SK-N-SH (cell line): ENCODE results near the gene COMMD8. TPM values are rescaled to one million over a fixed set of nuclear protein-coding genes. Genes with fewer than 3 reads are reported as not detected.
A peak's percentile ranks its signal among the peaks of the same experiment; 100 is the strongest.
"Not testable (repeated sequence)": the region's sequence is repeated elsewhere in the genome, so short reads cannot be mapped to it uniquely, and the experiment has no call there.

Experiments
- CTCF ChIA-PET: fragments of 300-600, 350-600 bp; formaldehyde crosslinking; extraction: SDS; loops from one replicate; lab custom pipeline; 2021; lab: Yijun Ruan, JAX
- POLR2A ChIA-PET: fragments of 350-600 bp; sonication (Branson Sonifier 250); formaldehyde crosslinking; extraction: SDS; loops from one replicate; lab custom pipeline; 2020; ENCODE audit warnings: antibody characterized with exemption, inconsistent platforms; lab: Yijun Ruan, JAX
- DNase-seq: peaks from one replicate; pipeline ENCODE4 v3.0.0; 2012
- H2AFZ ChIP-seq: fragments of 200-600 bp; sonication (generic); 2 replicates; pipeline ENCODE4 v1.8.1; 2016; ENCODE audit warnings: antibody characterized with exemption, mild to moderate bottlenecking, low read depth
- H3F3A ChIP-seq: fragments of 200-600 bp; sonication (generic); replicated peaks from 2 replicates; pipeline ENCODE3; 2016; ENCODE audit warnings: antibody characterized with exemption, mild to moderate bottlenecking; ENCODE audit not compliant: insufficient read depth
- H3K27ac ChIP-seq, 2 experiments: fragments of 200-500 bp in 1 of 2; fragments of 200-600 bp in 1 of 2; sonication (Bioruptor generic) in 1 of 2; sonication (generic), shearing (Covaris generic) in 1 of 2; 2 replicates each; pipeline versions ENCODE4 v1.5.1 to v1.6.1; 2014 to 2016; ENCODE audit warnings: low read depth in 2 of 2, inconsistent platforms in 1 of 2, low read length in 1 of 2, mild to moderate bottlenecking in 1 of 2, mixed read lengths in 1 of 2
- H3K27me3 ChIP-seq: fragments of 200-600 bp; sonication (generic), shearing (Covaris generic); 2 replicates; pipeline ENCODE4 v1.6.1; 2016; ENCODE audit warnings: mixed run types; ENCODE audit not compliant: insufficient read depth
- H3K36me3 ChIP-seq, 2 experiments: fragments of 200-500 bp in 1 of 2; fragments of 200-600 bp in 1 of 2; sonication (Bioruptor generic) in 1 of 2; sonication (generic) in 1 of 2; replicated peaks in 1 of 2; 2 replicates each; pipeline versions ENCODE3 to v1.5.1; 2014 to 2016; ENCODE audit warnings: low read length in 1 of 2, mild to moderate bottlenecking in 1 of 2; ENCODE audit not compliant: insufficient read depth in 2 of 2, control insufficient read depth in 1 of 2
- H3K4me1 ChIP-seq, 2 experiments: fragments of 200-500 bp in 1 of 2; fragments of 200-600 bp in 1 of 2; sonication (Bioruptor generic) in 1 of 2; sonication (generic), shearing (Covaris generic) in 1 of 2; 2 replicates each; pipeline versions ENCODE4 v1.5.1 to v1.6.1; 2014 to 2016; ENCODE audit warnings: low read depth in 1 of 2, low read length in 1 of 2, mixed run types in 1 of 2; ENCODE audit not compliant: insufficient read depth in 2 of 2, control insufficient read depth in 1 of 2
- H3K4me2 ChIP-seq: fragments of 200-600 bp; sonication (generic), shearing (Covaris generic); 2 replicates; pipeline ENCODE4 v1.6.1; 2017; ENCODE audit warnings: mixed run types
- H3K4me3 ChIP-seq, 2 experiments: fragments of 200-500 bp in 1 of 2; fragments of 200-600 bp in 1 of 2; sonication (Bioruptor generic) in 1 of 2; sonication (generic), shearing (Covaris generic) in 1 of 2; 2 replicates each; pipeline versions ENCODE4 v1.5.1 to v1.8.1; 2014 to 2016; ENCODE audit warnings: low read depth in 2 of 2, inconsistent platforms in 1 of 2, low read length in 1 of 2, mild to moderate bottlenecking in 1 of 2, mixed read lengths in 1 of 2, moderate library complexity in 1 of 2
- H3K79me2 ChIP-seq: fragments of 200-600 bp; sonication (generic); 2 replicates; pipeline ENCODE4 v1.8.1; 2017; ENCODE audit warnings: mild to moderate bottlenecking; ENCODE audit not compliant: insufficient read depth
- H3K9ac ChIP-seq: fragments of 200-600 bp; sonication (generic); 2 replicates; pipeline ENCODE4 v1.6.1; 2017; ENCODE audit warnings: mixed run types
- H3K9me2 ChIP-seq: fragments of 200-600 bp; sonication (generic); 2 replicates; pipeline ENCODE4 v1.6.1; 2017; ENCODE audit warnings: mixed run types
- H3K9me3 ChIP-seq: fragments of 200-600 bp; sonication (generic); 2 replicates; pipeline ENCODE4 v1.6.1; 2017; ENCODE audit warnings: mixed run types, mild to moderate bottlenecking, moderate library complexity
- H4K20me1 ChIP-seq: fragments of 200-600 bp; sonication (generic); 2 replicates; pipeline ENCODE4 v1.6.1; 2017; ENCODE audit warnings: mild to moderate bottlenecking, mixed run types; ENCODE audit not compliant: insufficient read depth
- CHD2 ChIP-seq: fragments of 150-350 bp; IDR thresholded peaks from 2 replicates; pipeline ENCODE4 v1.6.1; 2018; ENCODE audit warnings: low read length; ENCODE audit not compliant: partially characterized antibody
- NFIC ChIP-seq: IDR thresholded peaks from 2 replicates; pipeline ENCODE4 v1.4.0; 2012; ENCODE audit warnings: borderline replicate concordance
- REST ChIP-seq: IDR thresholded peaks from 2 replicates; pipeline ENCODE4 v1.6.1; 2012; ENCODE audit warnings: mild to moderate bottlenecking, low read depth, low read length, moderate library complexity
- RFX5 ChIP-seq: IDR thresholded peaks from 2 replicates; pipeline ENCODE4 v1.6.1; 2012; ENCODE audit warnings: mild to moderate bottlenecking, improper control_type of control experiment, low read length
- TEAD4 ChIP-seq: IDR thresholded peaks from 2 replicates; pipeline ENCODE4 v1.4.0; 2012; ENCODE audit warnings: mild to moderate bottlenecking, borderline replicate concordance; ENCODE audit not compliant: insufficient read depth
- WGBS: methylation state at CpG from one replicate; pipeline ENCODE4 v1.1.6; 2017; ENCODE audit warnings: low lambda C conversion rate; 5-methylcytosine and 5-hydroxymethylcytosine counted together
- polyA plus RNA-seq, 3 experiments: library from polyadenylated mRNA; depleted of rRNA; stranded (reverse); fragments of >200 nt; gene quantifications; 2 replicates each; pipeline ENCODE4 v1.2.3, GENCODE V29; 2012

Gene COMMD8
- polyA plus RNA-seq, 1 of the 3 experiments (the other 2 are of a cell fraction), result 7.0 TPM

DNA sequence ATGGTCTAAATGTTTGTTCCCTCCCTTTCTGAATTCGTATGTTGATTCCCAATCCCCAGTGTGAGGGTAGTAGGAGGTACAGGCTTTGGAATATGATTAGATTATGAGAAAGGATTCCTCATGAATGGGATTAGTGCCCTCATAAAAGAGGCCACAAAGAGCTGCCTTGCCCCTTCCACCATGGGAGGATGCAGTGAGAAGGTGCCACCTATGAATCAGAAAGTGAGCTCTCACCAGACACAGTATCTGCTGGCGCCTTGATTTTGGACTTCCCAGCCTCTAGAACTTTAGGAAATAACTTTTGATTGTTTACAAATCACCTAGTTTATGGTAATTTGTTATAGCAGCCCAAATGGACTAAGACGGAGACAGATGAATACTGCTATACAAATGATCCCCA, 25.2 kb upstream of the COMMD8 start (continued):
- TF ChIP-seq REST (no peak), TEAD4 (no peak), NFIC (no peak), RFX5 (no peak)

DNA sequence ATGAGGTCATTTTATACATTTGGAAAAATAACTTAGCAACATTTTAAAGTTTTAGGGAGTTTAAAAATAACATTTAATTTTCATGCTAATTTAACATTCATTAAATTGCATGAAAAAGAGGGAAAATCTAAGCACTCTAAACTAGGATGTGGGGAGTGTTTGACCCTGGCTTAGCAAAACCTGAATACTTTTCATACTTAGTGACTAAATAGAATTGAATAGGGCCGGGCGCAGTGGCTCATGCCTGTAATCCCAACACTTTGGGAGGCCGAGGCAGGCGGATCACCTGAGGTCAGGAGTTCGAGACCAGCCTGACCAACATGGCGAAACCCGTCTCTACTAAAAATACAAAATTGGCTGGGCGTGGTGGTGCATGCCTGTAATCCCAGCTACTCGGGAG, 23.2 kb upstream of the COMMD8 start:
- Histone ChIP-seq H3F3A (peaks cover 25% of the 10 kb centered on the region), H3K4me2 (peak overlapping the region; percentile 71), H3K4me3 (peak overlapping the region; percentile 64 to 80; a peak in 3 of 4 replicates), H3K9ac (peak overlapping the region; percentile 93), H3K79me2 (peaks cover 49% of the 10 kb centered on the region)
- H3K36me3 ChIP-seq, H4K20me1 ChIP-seq, H3K9me3 ChIP-seq, POLR2A ChIA-PET, H3K4me1 ChIP-seq, DNase-seq, H2AFZ ChIP-seq, H3K27ac ChIP-seq, H3K9me2 ChIP-seq, CTCF ChIA-PET, H3K27me3 ChIP-seq: not testable (repeated sequence)
- 93% methylated on average over 9 of the region's 9 CpGs for WGBS

DNA sequence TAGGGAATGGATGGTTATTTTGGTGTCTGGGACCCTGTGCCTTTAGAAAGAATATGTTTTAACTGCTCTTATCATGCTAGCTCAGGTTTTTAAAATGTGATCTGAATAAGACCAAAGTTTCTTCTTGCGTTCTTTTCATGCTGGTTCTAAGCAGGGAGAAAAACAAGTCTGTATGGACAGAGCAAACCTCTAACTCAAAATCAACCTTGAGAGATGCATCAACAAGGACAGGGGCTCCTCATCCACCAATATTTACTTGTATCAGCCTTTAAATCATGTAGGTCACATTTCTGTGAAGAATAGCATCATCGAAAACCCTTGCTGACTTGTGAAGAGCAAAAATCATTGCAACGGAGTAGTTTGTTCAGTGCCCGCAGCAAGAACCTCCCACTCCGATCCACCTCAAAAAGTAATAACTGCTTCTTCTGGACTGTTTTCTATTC, 22.8 kb upstream of the COMMD8 start:
- H3F3A ChIP-seq, result peaks cover 25% of the 10 kb centered on the region
- peak overlapping the region; percentile 95 for H2AFZ ChIP-seq
- no peak for TF ChIP-seq CHD2
- peaks cover 44% of the 10 kb centered on the region for H3K79me2 ChIP-seq
- H3K4me2 ChIP-seq, result peak overlapping the region; percentile 71
- H3K9me3 ChIP-seq, result no peaks in the 10 kb centered on the region
- H3K27ac ChIP-seq, result peak overlapping the region; percentile 96
- peak overlapping the region; percentile 93 for H3K9ac ChIP-seq
- H3K27me3 ChIP-seq, result no peaks in the 10 kb centered on the region
- CTCF ChIA-PET, result interaction anchor here (1.6 kb wide), 1 partner anchor 23 kb away, joined by 4 read pairs; the partner anchor contains the start of gene COMMD8
- DNase-seq, result no peak
- WGBS, result 64% methylated on average over 5 of the region's 5 CpGs
- POLR2A ChIA-PET, result no interaction called here
- peak overlapping the region; percentile 64 to 80 for H3K4me3 ChIP-seq
- H3K36me3 ChIP-seq, result peaks cover 0 to 5% of the 10 kb centered on the region in 2 experiments
- H4K20me1 ChIP-seq, result no peaks in the 10 kb centered on the region
- H3K9me2 ChIP-seq, result no peaks in the 10 kb centered on the region
- H3K4me1 ChIP-seq, result peaks cover 6 to 7% of the 10 kb centered on the region in 2 experiments; a peak in 2 of 4 replicates
